ENCODE data around the gene OR8D4. TPM values are rescaled to one million over a fixed set of nuclear protein-coding genes. Genes with fewer than 3 reads are reported as not detected.

OR8D4 gene
- total RNA-seq, 4 donors from 2014 or later = not detected

DNA sequence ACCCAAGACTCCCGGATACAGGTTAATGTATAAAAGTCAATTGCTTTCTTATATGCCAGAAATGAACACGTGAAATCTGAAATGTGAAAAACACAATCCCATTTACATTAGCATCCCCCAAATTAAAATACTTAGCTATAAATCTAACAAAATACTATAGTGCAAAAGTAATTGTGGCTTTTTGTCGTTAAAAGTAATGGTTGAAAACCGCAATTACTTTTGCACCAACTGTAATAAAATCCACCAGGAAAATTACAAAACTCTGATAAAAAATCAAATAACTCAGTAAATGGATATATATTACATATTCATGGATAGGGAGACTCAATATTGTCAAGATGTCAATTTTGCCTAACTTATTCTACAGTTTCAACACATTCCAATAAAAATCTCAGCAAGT lies 21.1 kb upstream of the OR8D4 start:
- no peak for DNase-seq
- no peak overlapping the region for H3K27ac ChIP-seq
- peaks cover 0 to 3% (median 0%) of the 10 kb centered on the region in 3 donors for H3K9me3 ChIP-seq
- 72 to 78% methylated on average over 4 of the region's 4 CpGs for WGBS, 2 donors
- intact Hi-C loops (cut with DNase I) = no loop called here
- no peak overlapping the region for H3K4me3 ChIP-seq
- H3K27me3 ChIP-seq = no peaks in the 10 kb centered on the region
- no peaks in the 10 kb centered on the region for H3K4me1 ChIP-seq
- TF ChIP-seq POLR2A (IDR thresholded peaks at IDR 0.05) = no peak
- TF ChIP-seq, protein P1, sequence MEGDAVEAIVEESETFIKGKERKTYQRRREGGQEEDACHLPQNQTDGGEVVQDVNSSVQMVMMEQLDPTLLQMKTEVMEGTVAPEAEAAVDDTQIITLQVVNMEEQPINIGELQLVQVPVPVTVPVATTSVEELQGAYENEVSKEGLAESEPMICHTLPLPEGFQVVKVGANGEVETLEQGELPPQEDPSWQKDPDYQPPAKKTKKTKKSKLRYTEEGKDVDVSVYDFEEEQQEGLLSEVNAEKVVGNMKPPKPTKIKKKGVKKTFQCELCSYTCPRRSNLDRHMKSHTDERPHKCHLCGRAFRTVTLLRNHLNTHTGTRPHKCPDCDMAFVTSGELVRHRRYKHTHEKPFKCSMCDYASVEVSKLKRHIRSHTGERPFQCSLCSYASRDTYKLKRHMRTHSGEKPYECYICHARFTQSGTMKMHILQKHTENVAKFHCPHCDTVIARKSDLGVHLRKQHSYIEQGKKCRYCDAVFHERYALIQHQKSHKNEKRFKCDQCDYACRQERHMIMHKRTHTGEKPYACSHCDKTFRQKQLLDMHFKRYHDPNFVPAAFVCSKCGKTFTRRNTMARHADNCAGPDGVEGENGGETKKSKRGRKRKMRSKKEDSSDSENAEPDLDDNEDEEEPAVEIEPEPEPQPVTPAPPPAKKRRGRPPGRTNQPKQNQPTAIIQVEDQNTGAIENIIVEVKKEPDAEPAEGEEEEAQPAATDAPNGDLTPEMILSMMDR (IDR thresholded peaks at IDR 0.05) = no peak
- H3K36me3 ChIP-seq = no peaks in the 10 kb centered on the region

DNA sequence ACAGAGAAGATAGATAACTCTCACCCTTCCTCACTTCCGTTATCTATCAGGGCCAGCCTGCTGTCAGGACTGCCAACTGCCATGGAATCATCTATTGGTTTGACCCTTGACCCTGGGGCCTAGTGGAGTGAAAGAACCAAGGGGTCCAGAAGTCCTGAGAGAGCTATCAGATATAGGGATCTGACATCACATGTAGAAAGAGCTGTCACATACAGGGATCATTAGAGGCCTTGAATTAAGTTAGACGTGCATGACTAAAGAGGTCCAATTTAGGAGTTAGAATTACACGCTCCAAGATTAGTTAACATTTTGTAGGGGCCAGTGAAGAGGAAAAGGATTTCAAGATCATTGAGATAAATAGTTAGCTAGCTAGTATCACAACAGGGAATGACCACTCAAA lies 16.4 kb upstream of the OR8D4 start, which contains the start of gene TMEM225:
TMEM225 (minus strand) TSS at position 101 of the 400 bp plus-strand sequence. CDS start 245 bp downstream, outside the sequence.
- Histone ChIP-seq H3K36me3 (no peaks in the 10 kb centered on the region), H3K27me3 (no peaks in the 10 kb centered on the region), H3K27ac (no peak within 1 kb of the TSS), H3K4me3 (no peak within 1 kb of the TSS), H3K9me3 (no peaks in the 10 kb centered on the region), H3K4me1 (no peaks in the 10 kb centered on the region)
- no peak for TF ChIP-seq POLR2A (IDR thresholded peaks at IDR 0.05)
- TF ChIP-seq, protein P1 (IDR thresholded peaks at IDR 0.05) = no peak
- WGBS, 2 donors = 72 to 89% methylated on average over 2 to 3 of the region's 3 CpGs
- intact Hi-C loops (cut with DNase I) = no loop called here
- no peak for DNase-seq

DNA sequence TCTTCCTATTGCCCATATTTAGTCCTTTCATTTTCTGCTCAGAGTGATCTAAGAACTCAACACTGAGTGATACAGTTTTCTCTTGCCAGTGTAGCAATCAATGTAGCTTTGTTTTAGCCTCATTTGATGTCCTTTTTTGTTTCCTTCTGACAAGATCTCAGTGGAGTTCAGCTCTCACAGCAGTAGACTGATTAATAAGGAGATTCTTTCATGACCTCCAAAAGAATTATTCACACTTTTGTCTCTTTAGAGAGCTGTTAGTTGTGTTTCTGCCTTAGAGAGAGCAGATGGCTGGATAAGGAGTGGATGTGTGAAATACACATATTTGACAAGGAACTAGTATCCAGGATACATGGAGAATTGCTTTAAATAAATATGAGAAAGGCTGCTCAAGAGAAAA lies 9.9 kb upstream of the OR8D4 start:
- no peak overlapping the region for H3K4me3 ChIP-seq
- intact Hi-C loops (cut with DNase I) = no loop called here
- H3K27ac ChIP-seq = no peak overlapping the region
- no peaks in the 10 kb centered on the region for H3K9me3 ChIP-seq
- TF ChIP-seq, protein P1 (IDR thresholded peaks at IDR 0.05) = no peak
- TF ChIP-seq POLR2A (IDR thresholded peaks at IDR 0.05) = no peak
- no peaks in the 10 kb centered on the region for H3K4me1 ChIP-seq
- no peaks in the 10 kb centered on the region for H3K27me3 ChIP-seq
- H3K36me3 ChIP-seq = no peaks in the 10 kb centered on the region
- no peak for DNase-seq

DNA sequence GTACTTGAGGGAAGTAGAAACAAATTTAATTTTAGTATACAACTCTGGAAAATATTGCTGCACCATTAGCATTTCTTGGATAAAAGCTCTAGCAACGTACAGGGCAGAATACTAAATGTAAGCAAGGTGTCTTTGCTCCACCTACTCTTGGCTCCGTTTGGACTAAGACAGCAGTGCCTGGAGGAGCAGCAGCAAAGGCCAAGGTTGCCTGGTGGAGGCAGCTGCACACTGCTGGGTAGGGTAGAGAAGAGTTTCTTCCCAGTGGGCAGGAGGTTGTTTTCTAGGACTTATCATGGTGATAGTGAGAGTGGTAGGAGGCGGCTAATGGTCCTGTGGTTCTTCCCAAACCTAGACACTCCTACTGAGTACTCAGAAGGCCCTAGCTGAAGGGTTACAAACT lies 2.2 kb upstream of the OR8D4 start:
- Histone ChIP-seq H3K36me3 (no peaks in the 10 kb centered on the region), H3K4me3 (no peak overlapping the region), H3K27ac (no peak overlapping the region), H3K27me3 (no peaks in the 10 kb centered on the region), H3K4me1 (no peaks in the 10 kb centered on the region), H3K9me3 (no peaks in the 10 kb centered on the region)
- TF ChIP-seq, protein P1 (IDR thresholded peaks at IDR 0.05) = no peak
- no peak for TF ChIP-seq POLR2A (IDR thresholded peaks at IDR 0.05)
- 49 to 57% methylated on average over 3 of the region's 3 CpGs for WGBS, 2 donors
- intact Hi-C loops (cut with DNase I) = no loop called here
- DNase-seq = no peak

DNA sequence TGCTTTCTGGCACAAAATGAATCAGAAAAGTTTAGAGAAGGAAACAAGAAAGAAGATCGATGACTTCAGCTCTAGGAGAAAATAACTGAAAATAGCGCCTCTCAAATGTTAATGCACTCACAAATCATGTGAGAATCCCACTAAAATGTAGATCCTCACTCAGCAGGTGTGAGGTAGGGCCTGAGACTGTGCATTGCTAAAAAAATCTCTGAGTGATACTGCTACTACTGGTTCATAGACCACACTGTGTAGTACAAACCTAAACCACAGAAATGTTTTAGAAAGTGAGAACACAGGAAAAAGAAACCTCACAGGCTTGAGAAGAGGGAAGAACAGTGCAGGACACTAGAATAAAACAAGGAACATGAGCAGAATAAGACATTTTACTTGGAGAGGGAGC lies 2.0 kb downstream of the OR8D4 start:
- Histone ChIP-seq H3K9me3 (no peaks in the 10 kb centered on the region), H3K36me3 (no peaks in the 10 kb centered on the region), H3K27ac (no peak overlapping the region), H3K4me3 (no peak overlapping the region), H3K4me1 (no peaks in the 10 kb centered on the region), H3K27me3 (no peaks in the 10 kb centered on the region)
- TF ChIP-seq POLR2A (IDR thresholded peaks at IDR 0.05) = no peak
- TF ChIP-seq, protein P1 (IDR thresholded peaks at IDR 0.05) = no peak
- 57 to 78% methylated on average over 2 of the region's 2 CpGs for WGBS, 2 donors
- intact Hi-C loops (cut with DNase I) = no loop called here
- no peak for DNase-seq
